ENCODE results near the gene MSANTD4. TPM values are rescaled to one million over a fixed set of nuclear protein-coding genes. Genes with fewer than 3 reads are reported as not detected.
"Not testable (repeated sequence)": the region's sequence is repeated elsewhere in the genome, so short reads cannot be mapped to it uniquely, and the experiment has no call there.

MSANTD4 gene
- total and polyA plus RNA-seq, 2 experiments from 2014 or later: 9.8 to 22.6 TPM

DNA sequence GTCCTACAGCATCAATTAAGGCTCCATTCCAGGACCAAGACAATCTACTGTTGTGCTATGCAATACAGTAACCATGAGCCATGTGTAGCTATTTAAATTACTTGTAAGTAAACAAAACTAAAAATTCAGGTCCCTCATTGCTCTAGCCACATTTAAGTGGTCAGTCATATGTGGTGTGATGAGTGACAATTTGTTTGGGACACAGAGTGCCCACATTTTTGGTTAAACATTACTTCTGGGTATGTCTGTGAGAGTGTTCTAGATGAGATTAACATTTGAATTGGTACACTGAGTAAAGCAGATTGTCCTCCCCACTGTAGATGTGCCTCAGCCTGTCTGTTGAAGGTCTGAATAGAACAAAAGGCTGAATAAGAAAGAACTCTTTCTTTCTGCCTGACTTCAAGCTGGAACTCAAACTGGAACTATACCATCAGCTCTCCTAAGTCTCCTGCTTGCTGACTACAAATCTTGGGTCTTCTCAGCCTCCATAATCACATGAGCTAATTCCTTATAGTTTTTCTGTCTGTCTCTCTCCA lies 39.3 kb upstream of the MSANTD4 start:
- Histone ChIP-seq H3K4me1 (ENCODE audit: insufficient read depth) (no peaks in the 10 kb centered on the region), H4K20me1 (ENCODE audit: insufficient read depth) (no peaks in the 10 kb centered on the region), H3K36me3 (ENCODE audit: low read depth) (no peaks in the 10 kb centered on the region), H3K9ac (no peak overlapping the region), H2AFZ (no peak overlapping the region), H3K79me2 (ENCODE audit: insufficient read depth) (no peaks in the 10 kb centered on the region), H3K9me3 (ENCODE audit: low read depth) (no peaks in the 10 kb centered on the region), H3K27me3 (replicated peaks; ENCODE audit: insufficient read depth) (no peaks in the 10 kb centered on the region), H3K4me3 (no peak overlapping the region), H3K9me2 (ENCODE audit: insufficient read depth) (no peaks in the 10 kb centered on the region), H3K27ac (no peak overlapping the region), H3K4me2 (ENCODE audit: unreplicated experiment) (no peak overlapping the region), H3F3A (ENCODE audit: insufficient read depth) (no peaks in the 10 kb centered on the region)
- in situ Hi-C loops (cut with MboI): no loop called here
- TF ChIP-seq EZH2 (IDR thresholded peaks at IDR 0.05; ENCODE audit: insufficient read depth, poor library complexity, severe bottlenecking) (no peak), EZH2phosphoT487 (IDR thresholded peaks at IDR 0.05; ENCODE audit: insufficient read depth, low read depth) (no peak)
- DNase-seq: no peak

- Histone ChIP-seq H3F3A (ENCODE audit: insufficient read depth) (no peaks in the 10 kb centered on the region), H3K9me2 (ENCODE audit: insufficient read depth) (no peaks in the 10 kb centered on the region), H3K9me3 (ENCODE audit: low read depth) (no peaks in the 10 kb centered on the region), H3K4me2 (ENCODE audit: unreplicated experiment) (no peak overlapping the region), H3K9ac (no peak overlapping the region), H3K27me3 (replicated peaks; ENCODE audit: insufficient read depth) (no peaks in the 10 kb centered on the region), H4K20me1 (ENCODE audit: insufficient read depth) (no peaks in the 10 kb centered on the region), H3K79me2 (ENCODE audit: insufficient read depth) (no peaks in the 10 kb centered on the region), H3K36me3 (ENCODE audit: low read depth) (no peaks in the 10 kb centered on the region), H2AFZ (no peak overlapping the region), H3K4me1 (ENCODE audit: insufficient read depth) (no peaks in the 10 kb centered on the region), H3K27ac (no peak overlapping the region), H3K4me3 (no peak overlapping the region)
- 92 to 96% methylated on average over 1 of the region's 1 CpG for WGBS, 2 experiments (ENCODE audit: low coverage in 1 of 2, low lambda C conversion rate in 2 of 2, missing lambda C conversion rate in 2 of 2)
- TF ChIP-seq EZH2phosphoT487 (IDR thresholded peaks at IDR 0.05; ENCODE audit: insufficient read depth, low read depth) (no peak), EZH2 (IDR thresholded peaks at IDR 0.05; ENCODE audit: insufficient read depth, poor library complexity, severe bottlenecking) (no peak)
- in situ Hi-C loops (cut with MboI): no loop called here
- no peak for DNase-seq
These were observed 37.6 kb upstream of the MSANTD4 start for GRCh38 chr11:106059617-106060016.

DNA sequence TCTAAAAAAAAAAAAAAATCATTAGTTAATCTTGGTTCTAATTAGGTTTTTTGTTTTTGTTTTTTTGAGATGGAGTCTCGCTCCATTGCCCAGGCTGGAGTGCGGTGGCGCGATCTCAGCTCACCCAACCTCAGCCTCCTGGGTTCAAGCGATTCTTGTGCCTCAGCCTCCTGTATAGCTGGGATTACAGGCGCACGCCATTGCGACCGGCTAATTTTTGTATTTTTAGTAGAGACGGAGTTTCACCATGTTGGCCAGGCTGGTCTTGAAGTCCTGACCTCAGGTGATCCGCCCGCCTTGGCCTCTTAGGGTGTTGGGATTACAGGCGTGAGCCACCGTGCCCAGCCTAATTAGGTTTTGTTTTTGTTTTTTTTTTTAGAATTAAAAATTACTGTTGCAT lies 36.3 kb upstream of the MSANTD4 start:
- H3K4me3 ChIP-seq; H2AFZ ChIP-seq; H4K20me1 ChIP-seq (ENCODE audit: insufficient read depth); H3K9me2 ChIP-seq (ENCODE audit: insufficient read depth); H3K79me2 ChIP-seq (ENCODE audit: insufficient read depth); H3K36me3 ChIP-seq (ENCODE audit: low read depth); H3K4me2 ChIP-seq (ENCODE audit: unreplicated experiment); H3K4me1 ChIP-seq (ENCODE audit: insufficient read depth); DNase-seq; H3F3A ChIP-seq (ENCODE audit: insufficient read depth); H3K9me3 ChIP-seq (ENCODE audit: low read depth); H3K9ac ChIP-seq; H3K27me3 ChIP-seq (replicated peaks; ENCODE audit: insufficient read depth); H3K27ac ChIP-seq; in situ Hi-C loops (cut with MboI): not testable (repeated sequence)
- 89 to 93% methylated on average over 14 of the region's 14 CpGs for WGBS, 2 experiments (ENCODE audit: low coverage in 1 of 2, low lambda C conversion rate in 2 of 2, missing lambda C conversion rate in 2 of 2)

GRCh38 chr11:106051103-106051502 lies 29.1 kb upstream of the MSANTD4 start:
- H3F3A ChIP-seq (ENCODE audit: insufficient read depth): no peaks in the 10 kb centered on the region
- DNase-seq: no peak
- H3K36me3 ChIP-seq (ENCODE audit: low read depth): no peaks in the 10 kb centered on the region
- H3K9me2 ChIP-seq (ENCODE audit: insufficient read depth): no peaks in the 10 kb centered on the region
- no peaks in the 10 kb centered on the region for H4K20me1 ChIP-seq (ENCODE audit: insufficient read depth)
- no peaks in the 10 kb centered on the region for H3K27me3 ChIP-seq (replicated peaks; ENCODE audit: insufficient read depth)
- H3K9ac ChIP-seq: no peak overlapping the region
- H3K4me1 ChIP-seq (ENCODE audit: insufficient read depth): no peaks in the 10 kb centered on the region
- 26 to 32% methylated on average over 2 of the region's 2 CpGs for WGBS, 2 experiments (ENCODE audit: low coverage in 1 of 2, low lambda C conversion rate in 2 of 2, missing lambda C conversion rate in 2 of 2)
- H3K27ac ChIP-seq: no peak overlapping the region
- in situ Hi-C loops (cut with MboI): no loop called here
- H3K9me3 ChIP-seq (ENCODE audit: low read depth): no peaks in the 10 kb centered on the region
- H3K79me2 ChIP-seq (ENCODE audit: insufficient read depth): no peaks in the 10 kb centered on the region
- no peak overlapping the region for H3K4me3 ChIP-seq
- no peak overlapping the region for H3K4me2 ChIP-seq (ENCODE audit: unreplicated experiment)
- no peak for TF ChIP-seq EZH2phosphoT487 (IDR thresholded peaks at IDR 0.05; ENCODE audit: insufficient read depth, low read depth)
- no peak for TF ChIP-seq EZH2 (IDR thresholded peaks at IDR 0.05; ENCODE audit: insufficient read depth, poor library complexity, severe bottlenecking)
- no peak overlapping the region for H2AFZ ChIP-seq

GRCh38 chr11:106049727-106050476 lies 27.9 kb upstream of the MSANTD4 start:
- Histone ChIP-seq H2AFZ (no peak overlapping the region), H3K9ac (no peak overlapping the region), H3F3A (ENCODE audit: insufficient read depth) (no peaks in the 10 kb centered on the region), H4K20me1 (ENCODE audit: insufficient read depth) (no peaks in the 10 kb centered on the region), H3K36me3 (ENCODE audit: low read depth) (no peaks in the 10 kb centered on the region), H3K4me2 (ENCODE audit: unreplicated experiment) (no peak overlapping the region), H3K9me3 (ENCODE audit: low read depth) (no peaks in the 10 kb centered on the region), H3K4me1 (ENCODE audit: insufficient read depth) (no peaks in the 10 kb centered on the region), H3K79me2 (ENCODE audit: insufficient read depth) (no peaks in the 10 kb centered on the region), H3K9me2 (ENCODE audit: insufficient read depth) (no peaks in the 10 kb centered on the region), H3K27me3 (replicated peaks; ENCODE audit: insufficient read depth) (no peaks in the 10 kb centered on the region), H3K4me3 (no peak overlapping the region), H3K27ac (no peak overlapping the region)
- DNase-seq: no peak
- in situ Hi-C loops (cut with MboI): no loop called here
- WGBS, 2 experiments (ENCODE audit: low coverage in 1 of 2, low lambda C conversion rate in 2 of 2, missing lambda C conversion rate in 2 of 2): 42% methylated on average over 5 of the region's 5 CpGs
- TF ChIP-seq EZH2 (IDR thresholded peaks at IDR 0.05; ENCODE audit: insufficient read depth, poor library complexity, severe bottlenecking) (no peak), EZH2phosphoT487 (IDR thresholded peaks at IDR 0.05; ENCODE audit: insufficient read depth, low read depth) (no peak)

Measured in GM23248 (cell line).